ENCODE data around the gene TEX48.

TEX48 gene

DNA sequence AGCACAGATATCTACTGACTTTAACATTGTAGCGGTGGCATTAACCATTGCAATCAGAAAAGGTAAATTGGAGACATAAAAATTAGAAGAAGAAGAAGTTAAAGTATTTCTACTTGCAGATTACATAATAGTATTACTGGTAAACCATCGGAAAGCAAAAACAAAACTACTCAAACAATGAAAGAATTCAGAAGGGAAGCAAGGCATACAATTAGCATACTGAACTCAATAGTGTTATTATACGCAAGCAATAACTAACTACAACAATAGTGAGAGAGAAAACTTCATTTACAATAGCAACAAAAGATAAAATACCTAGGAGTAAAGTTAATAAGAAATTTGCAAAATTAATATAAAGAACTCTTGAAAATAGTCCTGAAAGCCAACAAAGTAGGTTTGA is 17.8 kb downstream of the TEX48 start:
- DNase-seq: no peak

- peak; percentile 68 for DNase-seq
Measured at GRCh38 chr9:114662081-114662989, 19.7 kb downstream of the TEX48 start.

DNA sequence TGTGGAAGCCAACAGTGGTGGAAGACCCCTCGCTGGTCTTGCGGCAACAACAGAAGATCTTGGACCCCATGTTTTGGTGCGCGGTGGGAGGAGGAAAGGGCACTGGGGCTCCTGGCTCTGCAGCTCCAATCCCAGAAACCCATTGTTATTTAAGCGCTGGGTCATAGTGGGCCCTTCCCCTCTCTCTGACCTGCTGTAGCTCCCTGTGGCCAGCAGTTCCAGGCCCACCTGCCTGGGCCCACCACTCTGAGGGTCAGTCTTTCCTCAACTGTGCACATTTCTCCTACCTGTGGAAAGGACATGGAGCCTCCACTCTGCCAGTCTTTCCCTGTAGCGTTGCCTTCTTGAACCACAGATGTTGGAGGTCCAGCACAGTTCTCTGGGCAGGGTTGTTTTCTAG is 24.3 kb downstream of the TEX48 start, which contains the start of gene TEX53:
TEX53 (minus strand) TSS at position 101 of the 400 bp plus-strand sequence; CDS start at position 70, 31 bp downstream.
- DNase-seq: no peak

DNA sequence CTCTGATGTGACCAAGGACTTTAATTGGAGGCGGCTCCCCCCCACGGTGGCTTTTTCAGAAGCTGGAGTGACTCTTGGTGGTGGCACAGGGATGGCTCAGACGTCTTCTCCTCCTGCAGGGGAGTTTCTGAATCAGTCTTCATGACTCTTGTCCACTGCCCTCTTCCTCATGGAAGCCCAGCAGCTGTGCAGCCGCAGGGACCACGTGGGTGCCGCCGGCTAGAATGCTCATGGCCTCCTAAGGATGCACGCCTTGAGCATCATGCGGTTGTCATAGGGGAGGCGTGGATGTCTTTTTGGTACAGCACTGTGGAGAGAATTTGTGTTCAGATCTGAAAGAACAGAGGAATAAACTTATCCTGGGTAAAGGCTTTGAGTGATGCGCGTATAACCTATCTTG is 25.7 kb downstream of the TEX48 start:
- no peak for DNase-seq

GRCh38 chr9:114655689-114656088 is 26.3 kb downstream of the TEX48 start:
- no peak for DNase-seq

DNA sequence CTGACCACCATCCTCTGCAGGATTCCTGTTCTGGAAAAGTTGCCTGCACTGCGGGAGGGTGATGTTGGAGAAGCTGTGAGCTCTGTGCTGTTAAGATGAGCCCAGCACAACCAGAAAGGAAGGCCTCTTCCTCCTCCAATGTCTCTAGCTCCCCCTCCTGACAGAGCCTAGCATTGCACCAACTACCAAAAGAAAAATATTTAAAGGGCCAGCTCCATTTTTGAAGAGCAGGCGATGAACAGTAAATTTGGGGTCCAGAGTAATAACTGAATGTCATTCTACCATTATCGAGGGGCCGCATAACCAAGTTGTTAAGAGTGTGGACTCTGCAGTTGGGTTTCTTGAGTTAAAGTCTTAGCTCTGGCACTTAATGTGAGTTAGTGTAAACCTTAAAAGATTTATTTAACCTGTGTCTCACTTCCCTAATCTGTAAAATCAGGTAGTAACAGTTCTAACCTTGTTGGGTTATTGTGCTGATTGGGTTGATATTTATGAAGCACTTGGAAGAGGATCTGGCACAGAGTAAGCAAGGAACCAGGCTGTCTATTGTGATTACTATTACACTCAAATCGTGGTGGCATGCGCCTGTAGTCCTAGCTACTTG is 28.3 kb downstream of the TEX48 start:
- DNase-seq: peak; percentile 88

DNA sequence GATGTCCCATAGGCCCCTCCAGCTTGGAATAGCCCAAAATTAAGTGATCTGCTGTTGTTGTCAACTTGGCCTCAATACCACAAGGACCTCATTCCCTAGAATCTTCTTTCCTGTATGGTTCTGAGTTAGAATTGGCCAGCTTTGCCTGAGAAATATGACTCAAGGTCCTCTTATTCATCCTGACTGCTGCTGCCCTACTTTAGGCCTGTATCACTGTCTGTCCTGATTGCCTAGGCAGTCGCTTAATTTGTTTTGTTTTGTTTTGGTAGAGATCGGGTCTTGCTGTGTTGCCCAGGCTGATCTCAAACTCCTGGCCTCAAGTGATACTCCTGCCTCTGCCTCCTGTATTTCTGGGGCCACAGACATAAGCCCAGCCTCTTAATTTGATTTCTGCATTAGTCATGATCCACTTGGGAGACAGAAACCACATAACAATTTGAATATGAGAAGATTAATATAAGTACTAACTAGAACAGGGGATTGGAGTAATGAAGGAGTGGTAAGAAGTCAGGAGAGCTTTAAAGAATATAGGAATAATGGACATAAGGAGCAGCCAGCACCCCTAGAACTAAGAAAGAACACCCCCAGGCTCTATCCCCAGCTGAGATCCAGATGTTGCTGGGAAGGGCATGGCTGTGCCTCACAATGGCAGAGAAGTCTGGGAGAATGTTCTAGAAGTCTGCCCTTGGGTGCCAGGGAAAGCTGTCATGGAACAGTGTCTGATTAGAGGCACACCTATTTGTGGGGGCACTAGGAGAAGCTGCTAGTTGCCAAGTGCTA is 29.0 kb downstream of the TEX48 start:
- DNase-seq: no peak

GRCh38 chr9:114643896-114644295 is 38.1 kb downstream of the TEX48 start:
- no peak for DNase-seq

DNA sequence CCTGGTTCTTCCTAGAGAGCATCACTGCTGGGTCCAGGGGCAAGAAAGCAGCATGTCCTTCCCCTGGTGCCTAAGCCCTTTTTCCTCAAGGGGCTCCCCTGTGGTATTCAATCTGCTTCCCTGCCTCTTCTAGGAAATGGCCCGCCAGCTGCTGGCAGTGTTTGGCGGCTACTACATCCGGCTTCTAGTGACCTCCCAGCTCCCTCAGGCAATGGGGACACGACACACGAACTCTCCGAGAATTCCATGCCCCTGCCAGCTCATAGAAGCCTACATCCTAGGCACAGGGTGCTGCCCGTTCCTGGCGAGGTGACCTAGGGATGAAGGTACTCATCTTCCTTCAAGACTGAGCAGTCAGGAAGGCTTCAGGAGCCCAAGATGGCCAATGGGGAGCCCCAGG is 39.0 kb downstream of the TEX48 start:
- DNase-seq: no peak

- DNase-seq: no peak
Measured at GRCh38 chr9:114641967-114642366, 40.0 kb downstream of the TEX48 start.

- no peak for DNase-seq
Measured at GRCh38 chr9:114638404-114638803, 43.6 kb downstream of the TEX48 start.

DNA sequence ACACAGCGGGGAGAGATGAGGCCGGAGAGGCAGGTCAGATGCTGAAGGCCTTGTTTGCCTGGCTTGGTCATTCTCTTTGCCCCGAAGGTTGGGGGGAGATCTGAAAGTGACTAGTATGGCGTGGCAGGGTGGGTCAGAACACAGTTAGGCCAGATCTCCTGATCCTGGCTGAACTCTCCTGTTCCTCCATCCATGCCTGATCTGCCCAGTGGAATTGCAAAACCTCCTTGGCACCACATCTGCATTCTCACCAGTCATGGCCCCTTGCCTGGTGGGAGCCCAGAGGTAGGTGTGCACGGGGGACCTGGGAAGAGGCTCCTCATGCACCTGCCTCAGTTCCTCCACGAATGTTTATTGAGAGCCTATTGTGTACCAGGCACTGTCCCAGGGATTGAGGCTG is 47.6 kb downstream of the TEX48 start:
- DNase-seq: no peak

GRCh38 chr9:114633438-114634089 is 48.4 kb downstream of the TEX48 start:
- DNase-seq: no peak

DNA sequence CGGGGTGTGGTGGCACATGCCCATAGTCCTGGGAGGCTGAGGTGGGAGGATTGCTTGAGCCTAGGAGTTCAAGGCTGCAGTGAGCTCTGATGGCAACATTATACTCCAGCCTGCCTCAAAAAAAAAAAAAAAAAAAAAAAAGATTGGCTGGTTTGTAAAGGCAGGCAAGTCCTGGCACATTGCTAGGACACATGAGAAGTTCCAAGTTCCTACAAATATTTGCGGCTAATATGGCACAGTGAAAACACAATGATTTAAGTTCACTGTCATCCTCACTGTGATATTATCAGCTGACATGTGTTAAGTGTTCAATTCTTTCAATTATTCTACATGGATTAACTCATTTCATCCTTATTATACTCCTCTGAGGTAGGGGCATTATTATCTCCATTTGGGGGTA is 50.8 kb downstream of the TEX48 start:
- no peak for DNase-seq

DNA sequence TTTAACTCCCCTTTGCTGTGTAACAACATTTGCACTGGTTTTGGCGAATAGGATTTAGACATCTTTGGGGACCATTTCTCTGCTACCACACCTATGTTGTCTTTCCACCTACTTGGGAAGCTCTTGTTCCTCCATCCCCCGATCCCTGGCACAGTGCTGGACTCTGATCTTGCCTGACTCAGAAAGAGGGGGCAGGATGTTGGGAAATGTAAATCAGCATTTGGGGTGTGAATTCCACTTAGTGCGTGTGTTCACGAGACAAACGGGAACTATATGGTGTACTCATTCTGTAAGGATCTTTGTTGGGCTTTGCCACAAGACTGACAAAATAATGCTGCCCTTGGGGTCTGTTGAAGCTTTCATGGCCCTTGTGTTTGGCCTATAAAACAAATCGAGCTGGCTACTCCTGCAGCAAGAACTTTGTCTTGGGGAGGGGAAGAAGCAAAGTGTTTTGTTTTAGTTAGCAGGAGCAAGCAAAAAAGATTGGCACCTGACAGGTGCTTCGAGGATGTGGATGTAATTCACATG is 52.4 kb downstream of the TEX48 start:
- DNase-seq: no peak

DNA sequence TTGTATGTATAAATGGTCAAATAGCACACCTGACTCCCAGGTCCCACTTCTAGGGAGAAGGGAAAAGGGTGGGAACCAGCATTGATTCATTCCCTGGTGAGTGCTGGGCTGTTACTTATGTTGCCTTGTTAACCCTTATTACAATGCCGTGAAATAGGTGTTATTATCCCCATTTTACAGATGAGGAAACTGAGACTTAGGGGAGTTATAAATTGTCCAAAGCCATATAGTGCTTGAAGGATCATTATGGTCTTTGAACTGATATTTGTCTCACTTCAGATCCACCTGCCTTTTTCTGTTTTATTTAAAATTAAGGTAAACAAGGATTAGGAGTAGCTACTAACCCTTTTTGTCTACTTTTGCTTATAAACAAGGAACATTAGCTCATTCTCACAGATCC is 54.4 kb downstream of the TEX48 start:
- DNase-seq: no peak

DNA sequence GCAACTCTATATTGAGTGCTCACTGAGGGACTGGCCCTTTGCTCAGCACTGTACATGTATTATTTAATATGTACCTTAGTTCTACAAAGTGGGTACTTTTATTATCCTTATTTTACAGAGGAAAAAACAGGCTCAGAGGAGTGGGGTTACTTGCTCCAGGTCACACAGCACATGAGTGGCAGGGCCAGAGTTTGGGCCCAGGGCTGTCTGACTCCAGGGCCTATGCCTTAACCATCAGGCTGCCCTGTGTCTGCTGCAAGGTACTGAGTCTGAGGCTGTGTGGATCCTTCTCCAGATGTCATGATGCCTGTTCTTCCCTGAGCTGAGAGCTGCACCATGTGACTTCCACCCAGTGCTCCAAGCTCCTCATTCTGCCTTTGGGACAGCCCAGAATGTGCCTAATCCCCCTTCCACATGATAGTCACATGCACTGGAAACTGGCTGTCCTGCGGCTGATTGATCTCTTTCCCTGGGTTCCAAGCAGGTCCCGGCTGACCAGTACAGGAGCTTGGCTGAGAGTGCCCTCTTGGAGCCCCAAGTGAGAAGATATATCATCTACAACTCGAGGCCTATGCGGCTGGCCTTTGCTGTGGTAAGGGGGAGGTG is 55.5 kb downstream of the TEX48 start:
- DNase-seq: no peak

DNA sequence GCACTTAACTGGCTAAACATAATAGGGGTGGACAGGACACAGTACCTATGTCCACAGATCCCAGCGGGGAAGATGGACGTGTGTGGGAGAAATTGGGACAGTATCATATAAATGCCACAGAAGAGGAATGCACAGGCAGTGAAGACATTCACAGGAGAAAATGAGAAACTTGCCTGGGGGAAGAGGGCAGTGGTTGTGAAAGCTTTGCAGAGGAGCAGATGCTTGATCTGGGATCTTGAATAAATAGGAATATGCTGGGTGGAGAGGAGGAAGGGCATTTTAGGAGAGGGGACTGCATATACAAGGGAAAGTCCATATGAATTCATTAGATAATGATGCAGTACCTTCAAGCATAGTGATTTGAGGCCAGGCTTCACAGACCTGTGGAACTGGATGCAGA is 57.3 kb downstream of the TEX48 start:
- DNase-seq: no peak

DNA sequence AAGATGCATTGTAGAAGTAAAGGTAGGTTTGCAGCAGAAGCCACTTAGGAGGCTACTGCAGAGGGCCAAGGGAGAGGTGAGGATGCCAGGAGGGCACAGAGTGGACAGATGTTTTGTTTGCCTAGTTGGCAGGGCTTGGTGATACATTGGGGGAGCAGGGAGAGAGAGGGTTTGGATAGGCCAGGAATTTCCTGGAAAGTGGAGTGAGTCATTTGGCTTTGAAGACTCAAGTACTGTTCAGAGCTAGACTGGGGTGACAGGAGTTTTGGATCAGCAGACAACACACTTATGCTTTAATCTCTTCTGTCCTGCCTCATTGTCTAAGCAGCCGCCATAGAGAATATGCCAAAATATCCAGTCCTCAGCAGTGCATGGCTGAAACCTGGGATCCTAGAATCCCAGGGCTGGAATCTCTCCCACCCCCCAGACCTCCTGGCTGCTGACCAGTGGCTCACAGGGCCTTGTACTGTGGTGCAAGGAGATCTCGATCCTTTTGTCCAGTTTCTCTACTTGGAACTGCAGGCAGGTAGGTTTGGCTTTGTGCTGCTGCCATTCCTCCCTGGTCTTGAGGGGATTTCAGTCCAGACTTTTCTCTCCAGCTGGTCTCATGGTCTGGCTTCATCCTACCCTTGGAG is 59.9 kb downstream of the TEX48 start:
- DNase-seq: no peak

DNA sequence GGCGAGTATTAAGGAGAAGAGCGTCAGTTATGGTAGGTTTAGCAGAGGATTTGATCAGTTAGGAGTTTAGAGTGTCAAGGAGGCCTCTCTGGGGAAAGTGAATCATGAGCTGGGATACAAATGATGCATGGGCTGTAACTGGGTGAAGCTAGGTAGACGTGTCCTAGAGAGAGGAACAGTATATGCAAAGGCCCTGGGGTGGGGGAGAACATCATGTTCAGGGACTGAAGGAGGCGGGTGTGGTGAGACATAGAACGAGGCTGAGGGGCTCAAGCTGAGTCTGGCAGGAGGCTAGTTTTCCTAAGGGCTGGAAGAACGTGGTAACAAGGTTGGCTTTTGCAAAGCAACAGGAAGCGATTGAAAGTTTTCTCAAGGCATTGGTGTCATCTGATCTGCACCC is 60.4 kb downstream of the TEX48 start:
- no peak for DNase-seq

DNA sequence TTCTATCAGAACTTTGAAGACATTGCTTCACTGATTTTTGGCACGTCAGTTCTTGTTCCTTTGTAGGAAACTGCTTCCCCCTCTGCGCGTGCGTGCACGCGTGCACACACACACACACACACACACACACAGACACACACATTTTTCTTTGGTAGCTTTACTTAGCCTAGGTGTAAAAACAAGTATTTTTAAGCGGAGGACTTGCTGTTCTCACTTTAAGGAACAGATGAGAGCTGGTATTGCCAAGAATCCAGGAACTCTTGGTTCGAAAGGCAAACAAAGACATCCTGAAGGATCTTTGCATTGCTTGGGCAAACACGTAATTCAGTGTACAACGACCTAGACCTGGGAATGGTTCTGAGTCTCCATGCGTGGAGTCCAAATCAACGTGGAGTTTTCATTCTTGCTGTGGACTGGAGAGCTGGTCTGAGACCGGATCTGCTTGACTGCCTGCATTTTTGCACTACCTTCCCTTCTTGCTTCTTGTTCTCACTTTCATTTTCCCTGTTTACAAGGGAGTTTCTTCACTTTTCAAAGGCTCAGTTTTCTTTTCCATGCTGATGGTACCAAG is 62.7 kb downstream of the TEX48 start:
- DNase-seq: peak; percentile 13

All from CD4-positive, alpha-beta T cell treated with Interleukin-10 for 1 hour (primary cell).